Measurements from ENCODE around the gene ATP2B2. TPM values are rescaled to one million over a fixed set of nuclear protein-coding genes. Genes with fewer than 3 reads are reported as not detected.

Gene ATP2B2
- total and polyA plus RNA-seq, 2 of the 8 experiments (the other 6 are each of a cell fraction or from before 2014, with no cell fraction given): 0.14 to 1.2 TPM

DNA sequence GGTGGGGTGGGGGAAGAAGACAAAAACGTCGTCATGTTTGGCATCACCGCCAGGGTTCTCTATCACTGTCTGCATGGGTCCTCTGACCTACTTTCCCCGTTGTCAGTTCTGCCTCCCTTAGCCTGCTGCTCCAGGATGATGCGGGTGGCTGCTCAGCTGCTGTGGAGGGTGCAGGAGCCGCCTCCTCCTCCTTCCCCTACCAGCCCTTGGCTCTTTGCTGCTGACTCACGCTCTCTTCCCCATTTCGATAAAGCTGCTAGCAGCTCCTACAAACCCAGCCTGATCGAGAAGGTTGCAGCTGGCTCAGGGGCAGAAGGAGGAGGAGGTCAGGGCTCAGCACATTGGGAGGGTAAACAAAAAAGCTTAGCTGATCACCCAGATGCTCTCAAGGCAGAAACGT is 135.0 kb downstream of the ATP2B2 start:
- Histone ChIP-seq H3K4me3 (ENCODE audit: extremely low read depth in 1 of 4, insufficient read depth in 2 of 4, low read depth in 3 of 4, low read length in 4 of 4) (no peak overlapping the region), H3K18ac (ENCODE audit: extremely low read depth, low read length) (no peak overlapping the region), H3K56ac (replicated peaks; ENCODE audit: insufficient read length, low read depth, low read length) (no peak overlapping the region), H3K9me3 (ENCODE audit: insufficient read depth in 2 of 2, low read depth in 1 of 2, low read length in 1 of 2) (peaks cover 0 to 4% of the 10 kb centered on the region in 2 experiments; a peak in 1 of 4 replicates), H2BK15ac (ENCODE audit: low read length) (no peak overlapping the region), H2AK5ac (ENCODE audit: low read depth, low read length) (no peak overlapping the region), H4K20me1 (replicated peaks in 1 of 2; ENCODE audit: control insufficient read depth in 1 of 2, insufficient read depth in 2 of 2, low read length in 2 of 2) (peaks cover 0 to 2% of the 10 kb centered on the region in 2 experiments), H3K14ac (ENCODE audit: insufficient read length) (no peak overlapping the region), H2BK12ac (ENCODE audit: low read depth, low read length) (no peak overlapping the region), H4K91ac (replicated peaks; ENCODE audit: insufficient read length, low read length) (no peak overlapping the region), H4K8ac (ENCODE audit: extremely low read depth, insufficient read depth, low read length) (no peak overlapping the region), H2BK5ac (ENCODE audit: low read depth, low read length) (peak overlapping the region; percentile 1; the same call in 1 of the 2 replicates), H4K5ac (ENCODE audit: insufficient read length, low read depth, low read length) (no peak overlapping the region), H2BK20ac (ENCODE audit: low read length) (no peak overlapping the region), H3K4me2 (ENCODE audit: insufficient read depth in 1 of 2, low read depth in 2 of 2, low read length in 2 of 2) (no peak overlapping the region), H2AFZ (ENCODE audit: low read length) (no peak overlapping the region), H3K79me2 (ENCODE audit: control insufficient read depth in 1 of 2, insufficient read depth in 2 of 2, low read length in 2 of 2) (no peaks in the 10 kb centered on the region), H3K79me1 (ENCODE audit: low read depth, low read length) (no peaks in the 10 kb centered on the region), H3K27ac (ENCODE audit: low read depth, low read length) (no peak overlapping the region), H3K4ac (replicated peaks; ENCODE audit: insufficient read length, low read depth, low read length) (no peak overlapping the region), H3K27me3 (replicated peaks in 1 of 4; ENCODE audit: control insufficient read depth in 3 of 4, extremely low read depth in 1 of 4, insufficient read depth in 3 of 4, low read length in 3 of 4) (no peaks in the 10 kb centered on the region), H3K9ac (replicated peaks in 1 of 4; ENCODE audit: extremely low read depth in 1 of 4, low read depth in 3 of 4, low read length in 3 of 4) (no peak overlapping the region), H3K23me2 (ENCODE audit: low read depth, low read length) (peaks cover 9% of the 10 kb centered on the region; the same call in 1 of the 2 replicates), H3K23ac (ENCODE audit: insufficient read length) (no peak overlapping the region), H3K36me3 (ENCODE audit: control insufficient read depth in 2 of 4, insufficient read depth in 4 of 4, low read length in 3 of 4) (no peaks in the 10 kb centered on the region), H3K4me1 (replicated peaks in 1 of 4; ENCODE audit: control insufficient read depth in 3 of 4, insufficient read depth in 4 of 4, low read length in 3 of 4) (peaks cover 0 to 6% (median 2%) of the 10 kb centered on the region in 4 experiments; a peak in 4 of 7 replicates), H2BK120ac (replicated peaks; ENCODE audit: low read depth, low read length) (no peak overlapping the region)
- no peak for TF ChIP-seq SRF (IDR thresholded peaks at IDR 0.05; ENCODE audit: low read depth, low read length)
- no peak for TF ChIP-seq RAD21 (IDR thresholded peaks at IDR 0.05 in 1 of 2, conservative IDR thresholded peaks at IDR 0.05 in 1 of 2; ENCODE audit: low read depth in 2 of 2, low read length in 2 of 2)
- TF ChIP-seq EGR1 (IDR thresholded peaks at IDR 0.05; ENCODE audit: borderline replicate concordance, low read depth, low read length): no peak
- no peak for TF ChIP-seq BCL11A (IDR thresholded peaks at IDR 0.05; ENCODE audit: low read depth in 2 of 2, low read length in 2 of 2)
- no peak for TF ChIP-seq SP4 (IDR thresholded peaks at IDR 0.05; ENCODE audit: low read length)
- 91% methylated on average over 10 of the region's 10 CpGs; no CpG with 5 or more reads in 1 of the 2 experiments for WGBS, 2 experiments (ENCODE audit: extremely low coverage in 1 of 2, insufficient coverage in 1 of 2, insufficient read length in 1 of 2, insufficient replicate concordance in 2 of 2, low coverage in 1 of 2, low lambda C conversion rate in 2 of 2, missing lambda C conversion rate in 1 of 2)
- FAIRE-seq: no peak
- POLR2A ChIA-PET (ENCODE audit: partially characterized antibody): interaction anchor here (0.7 kb wide), 1 partner anchor 8 kb away, joined by 3 read pairs; no protein-coding TSS in a partner anchor
- CTCF ChIA-PET (ENCODE audit: partially characterized antibody): interaction anchor here (1.0 to 1.7 kb wide), 5 partner anchors 26 to 148 kb away, joined by 3 to 5 read pairs (median 3); no protein-coding TSS in a partner anchor
- DNase-seq (ENCODE audit: low read depth in 1 of 2, low spot score in 2 of 2): no peak

Measured in H1 (cell line).